GM18520 (cell line): ENCODE measurements around the gene PCCA.
"Not testable (repeated sequence)": the region's sequence is repeated elsewhere in the genome, so short reads cannot be mapped to it uniquely, and the experiment has no call there.

Source experiments
- ATAC-seq: cut with Tn5 transposase; IDR thresholded peaks from one replicate; pipeline ENCODE4 v1.9.1; 2021; ENCODE audit not compliant: unreplicated experiment

The PCCA gene

DNA sequence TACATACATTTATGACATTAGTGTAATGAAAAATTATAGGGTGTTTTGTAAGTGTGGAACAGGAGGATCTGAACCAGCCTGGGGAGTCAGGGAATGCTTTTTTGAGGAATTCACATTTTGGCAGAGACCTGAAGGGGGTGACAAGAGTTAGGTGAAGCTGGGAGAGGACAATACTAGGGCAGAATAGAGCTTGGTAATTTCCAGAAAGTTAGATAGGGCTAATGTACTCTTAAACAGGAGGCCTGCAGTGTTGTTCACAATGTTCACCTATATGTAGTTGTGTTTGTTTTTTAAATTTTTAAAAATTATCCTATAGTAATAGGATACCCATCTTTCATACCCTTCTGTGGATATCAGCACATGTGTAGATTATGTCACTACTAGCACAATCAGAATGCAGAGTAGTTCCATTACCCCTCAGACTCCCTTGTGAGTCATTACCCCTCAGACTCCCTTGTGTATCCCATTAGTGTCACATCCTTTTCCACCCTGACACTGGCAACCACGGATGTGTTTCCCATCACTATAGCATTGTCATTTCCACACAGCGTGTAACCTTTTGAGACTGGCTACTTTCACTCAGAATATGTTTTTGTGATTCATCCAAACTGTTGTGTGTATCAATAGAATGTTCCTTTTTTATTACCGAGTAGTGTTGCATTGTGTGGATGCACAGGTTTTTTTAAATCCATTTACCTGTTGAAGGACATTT, 43.1 kb downstream of the PCCA start:
- no peak for ATAC-seq

DNA sequence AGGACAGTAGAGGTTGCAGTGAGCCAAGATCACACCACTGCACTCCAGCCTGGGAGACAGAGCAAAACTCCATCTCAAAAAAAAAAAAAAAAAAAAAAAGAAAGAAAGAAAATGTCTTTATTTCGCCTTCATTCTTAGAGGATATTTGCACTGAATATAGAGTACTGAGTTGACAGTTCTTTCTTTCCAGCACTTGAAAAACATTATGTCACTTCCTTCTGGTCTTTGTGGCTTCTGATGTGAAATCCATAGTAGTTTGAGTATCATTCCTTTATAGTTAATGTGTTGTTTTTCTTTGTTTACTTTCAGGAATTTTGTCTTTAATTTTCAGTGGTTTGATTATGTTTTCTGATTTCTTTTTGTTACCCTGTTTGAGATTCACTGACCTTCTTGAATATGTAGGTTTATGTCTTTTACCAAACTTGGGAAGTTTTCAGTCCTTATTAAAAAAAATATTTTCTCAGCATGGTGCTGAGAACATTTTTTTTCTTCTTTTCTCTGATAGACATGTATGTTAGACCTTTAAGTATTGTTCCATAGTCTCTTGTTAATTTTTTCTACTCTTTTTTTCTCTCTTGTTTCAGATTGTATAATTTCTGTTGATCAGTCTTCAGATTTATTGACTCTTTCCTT, 50.1 kb downstream of the PCCA start:
- no peak for ATAC-seq

DNA sequence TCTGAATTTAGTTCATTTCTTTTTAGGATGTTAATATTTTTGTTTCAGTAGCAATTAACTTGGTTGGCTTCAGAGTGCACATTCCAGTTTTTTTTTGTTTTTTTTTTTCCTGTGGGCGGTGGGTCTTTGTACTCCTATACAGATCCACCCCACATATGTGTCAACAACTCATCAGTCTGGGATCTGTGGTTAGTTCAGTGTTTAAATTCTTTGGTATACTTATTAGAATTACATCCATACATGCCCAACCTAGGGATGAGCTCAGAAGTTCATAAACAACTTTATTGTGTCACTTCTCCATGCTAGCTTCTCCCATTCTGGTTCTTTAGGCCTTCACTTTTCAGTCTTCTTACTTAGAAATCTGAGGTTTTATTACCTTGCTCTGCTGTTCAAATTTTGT, 50.9 kb downstream of the PCCA start:
- ATAC-seq: no peak

GRCh38 chr13:100140441-100140840, 51.5 kb downstream of the PCCA start:
- no peak for ATAC-seq

- ATAC-seq: not testable (repeated sequence)
Measured at GRCh38 chr13:100141461-100141961, 52.6 kb downstream of the PCCA start.

GRCh38 chr13:100146534-100146933, 57.6 kb downstream of the PCCA start:
- ATAC-seq: no peak

DNA sequence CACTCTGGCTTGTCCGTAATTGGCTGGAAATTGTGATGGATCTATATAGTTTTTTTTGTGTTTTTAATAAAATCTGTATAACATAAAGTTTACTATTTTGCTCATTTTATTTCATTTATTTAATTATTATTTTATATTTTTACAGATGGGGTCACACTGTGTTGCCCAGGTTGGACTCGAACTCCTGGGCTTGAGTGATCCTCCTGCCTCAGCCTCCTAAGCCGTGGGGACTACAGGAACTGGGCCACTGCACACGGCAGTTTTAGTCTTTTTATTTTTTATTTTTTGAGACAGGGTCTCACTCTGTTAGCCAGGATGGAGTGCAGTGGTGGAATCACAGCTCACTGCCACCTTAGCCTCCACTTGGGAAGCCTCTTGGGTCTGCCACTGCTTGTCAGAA, 58.9 kb downstream of the PCCA start:
- no peak for ATAC-seq

GRCh38 chr13:100148422-100148821, 59.5 kb downstream of the PCCA start:
- no peak for ATAC-seq

DNA sequence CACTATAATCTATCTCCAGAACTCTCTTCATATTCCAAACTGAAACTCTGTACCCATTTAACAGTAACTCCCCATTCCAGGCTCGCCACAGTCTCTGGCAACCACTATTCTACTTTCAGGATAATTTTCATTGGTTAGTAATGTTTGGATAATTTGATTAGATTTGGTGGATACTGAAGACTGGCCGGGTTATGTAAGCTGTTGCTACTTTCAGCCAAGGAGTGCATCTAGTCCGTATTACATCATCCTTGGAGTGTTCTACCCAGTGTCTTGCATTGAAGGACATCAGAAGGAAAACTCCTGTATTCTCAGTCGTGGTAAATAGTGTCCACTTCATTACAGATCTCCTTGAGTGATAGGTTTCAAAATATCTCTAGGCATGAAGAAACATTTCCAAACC, 60.5 kb downstream of the PCCA start:
- no peak for ATAC-seq

GRCh38 chr13:100150711-100151110, 61.8 kb downstream of the PCCA start:
- ATAC-seq: not testable (repeated sequence)

- no peak for ATAC-seq
Measured at GRCh38 chr13:100154842-100155416, 66.0 kb downstream of the PCCA start.

- ATAC-seq: no peak
Measured at GRCh38 chr13:100156788-100157187, 67.9 kb downstream of the PCCA start.

- no peak for ATAC-seq
Measured at GRCh38 chr13:100158569-100158968, 69.7 kb downstream of the PCCA start.

- no peak for ATAC-seq
Measured at GRCh38 chr13:100159584-100159983, 70.7 kb downstream of the PCCA start.

DNA sequence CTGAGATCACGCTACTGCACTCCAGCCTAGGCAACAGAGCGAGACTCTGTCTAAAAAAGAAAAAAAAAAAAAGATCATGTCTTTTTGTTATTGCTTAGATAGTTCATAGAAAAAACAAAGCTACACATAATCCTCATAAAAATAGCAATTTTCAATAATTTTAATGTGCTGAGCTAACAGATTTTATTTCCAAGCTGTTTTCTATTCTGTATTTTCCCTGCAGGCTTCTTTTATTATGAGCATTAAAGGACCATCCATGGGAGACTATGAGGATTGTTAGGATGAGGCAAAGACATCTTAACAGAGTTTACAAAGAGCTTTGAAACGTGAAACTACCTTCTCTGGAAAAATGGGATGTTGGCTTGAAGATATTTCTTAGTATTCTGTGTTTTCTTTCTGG, 71.6 kb downstream of the PCCA start:
- ATAC-seq: no peak

DNA sequence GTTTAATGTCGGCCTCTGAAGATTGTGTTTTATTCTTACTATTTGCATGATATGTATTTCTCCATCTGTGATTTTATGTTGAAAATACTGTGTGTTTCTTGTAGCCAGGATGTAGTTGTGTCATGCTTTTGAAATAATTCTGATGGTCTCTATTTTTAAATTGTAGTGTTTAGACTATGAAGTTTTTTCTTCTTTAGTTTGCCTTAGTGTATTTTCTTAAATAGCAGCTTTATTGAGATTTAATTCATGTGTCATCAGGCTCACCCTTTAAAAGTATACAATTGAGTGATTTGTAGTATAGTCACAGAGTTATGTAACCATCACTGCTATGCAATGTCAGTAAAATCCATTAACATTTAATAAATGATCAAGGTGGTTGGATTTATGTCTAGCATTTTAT, 74.5 kb downstream of the PCCA start:
- ATAC-seq: no peak

DNA sequence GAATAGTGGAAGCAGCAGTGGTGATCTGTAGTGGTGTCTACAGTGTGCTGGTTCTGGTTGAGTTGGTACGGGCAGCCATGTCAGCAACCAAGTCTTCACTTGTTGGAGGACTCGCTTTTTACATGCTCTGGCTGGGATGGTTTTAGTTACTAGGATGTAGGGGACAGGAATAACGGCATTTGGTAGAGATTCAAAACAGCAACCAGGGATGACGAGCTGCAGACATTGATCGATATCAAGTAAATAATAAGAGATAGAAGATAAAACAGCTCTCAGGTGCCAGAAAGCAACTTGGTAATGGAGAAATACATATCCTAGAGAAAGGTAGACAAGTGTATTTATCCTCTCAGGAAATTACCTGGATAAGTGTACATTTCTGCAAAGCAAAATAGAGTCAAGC, 84.3 kb downstream of the PCCA start:
- no peak for ATAC-seq

- not testable (repeated sequence) for ATAC-seq
Measured at GRCh38 chr13:100174455-100174854, 85.6 kb downstream of the PCCA start.

DNA sequence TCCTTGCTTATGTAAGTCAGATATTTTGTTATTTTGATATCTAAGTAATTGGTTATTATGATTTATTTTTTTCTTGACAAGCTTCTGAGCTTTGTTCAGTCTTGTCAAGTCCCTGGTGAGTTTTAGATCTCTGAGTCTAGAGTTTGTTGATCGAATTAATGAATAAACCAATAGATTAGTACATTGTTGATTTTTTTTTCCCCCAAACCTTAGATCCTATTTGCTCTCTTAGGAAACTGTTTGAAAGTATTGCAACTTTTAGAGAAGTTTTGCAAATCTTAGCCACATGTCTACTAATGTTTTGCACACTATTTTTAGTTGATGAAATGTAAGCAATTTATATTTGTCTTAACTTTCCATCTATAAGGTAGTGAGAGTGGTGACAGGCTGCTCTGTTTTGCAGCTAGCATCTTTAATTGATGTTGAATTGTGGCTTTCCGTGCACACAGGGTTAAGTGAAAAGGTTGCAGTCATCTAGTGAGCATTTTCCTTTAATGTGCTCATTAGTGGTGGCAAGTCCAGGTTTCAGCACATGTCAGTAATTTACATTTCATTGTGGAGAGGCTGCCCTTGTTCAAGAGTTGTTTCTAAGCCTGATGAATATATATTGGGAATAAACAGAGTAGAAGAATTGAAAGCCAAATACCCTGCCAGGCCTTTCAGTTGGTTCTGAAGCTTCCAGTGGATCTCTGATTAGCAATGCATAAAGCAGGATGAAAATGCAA, 86.3 kb downstream of the PCCA start:
- no peak for ATAC-seq

DNA sequence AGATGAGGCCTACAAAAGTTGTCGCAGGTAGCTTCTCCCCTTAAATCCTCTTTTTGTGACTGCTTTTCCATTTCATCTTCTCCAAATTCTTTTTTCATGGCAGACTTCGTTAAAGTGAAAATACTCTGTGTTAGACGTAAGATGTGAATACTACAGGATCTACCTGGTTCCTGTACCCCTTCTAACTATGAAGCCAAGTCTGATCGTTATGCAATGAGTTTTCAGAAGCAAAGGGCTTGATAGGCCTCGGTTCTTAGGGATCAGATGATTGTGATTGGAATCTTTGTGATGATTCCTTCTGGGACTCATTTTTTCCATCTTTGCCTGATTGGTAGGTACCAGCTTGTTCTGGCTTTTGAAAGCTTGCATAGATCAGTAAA, 86.9 kb downstream of the PCCA start:
- no peak for ATAC-seq

DNA sequence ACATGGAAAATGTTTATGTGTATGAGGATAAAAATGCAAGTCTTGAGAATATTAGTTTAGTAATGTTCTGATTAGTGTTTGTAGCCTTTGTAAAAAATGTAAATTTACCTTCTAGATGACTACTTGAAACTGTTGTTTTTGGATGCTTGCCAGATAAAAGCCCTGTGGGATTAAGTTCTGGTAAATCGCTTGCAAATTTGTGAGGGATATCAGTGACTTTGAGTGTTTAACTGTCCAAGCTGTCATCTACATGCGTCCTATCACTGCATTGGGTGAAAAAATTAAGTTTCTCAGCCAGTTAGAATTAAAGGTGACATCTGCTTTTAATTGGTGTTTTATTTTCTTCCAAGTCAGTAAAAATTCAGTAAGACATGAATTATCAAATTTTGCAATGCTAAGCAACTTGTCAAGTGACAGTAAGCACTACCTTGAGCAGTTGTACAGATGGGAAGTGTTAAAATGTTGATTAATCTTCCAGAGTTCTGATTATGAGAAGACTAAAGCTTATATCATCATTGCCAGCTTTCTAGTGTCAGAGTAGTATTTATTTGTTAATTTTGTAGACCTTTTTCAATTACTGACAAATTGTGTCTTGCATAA, 88.0 kb downstream of the PCCA start:
- no peak for ATAC-seq
